Endothelial cell (in vitro differentiated cells): ENCODE results near the gene PNKP. TPM values are rescaled to one million over a fixed set of nuclear protein-coding genes. Genes with fewer than 3 reads are reported as not detected.

Experiments used
- DNase-seq: peaks from one replicate; pipeline ENCODE4 v3.0.0; 2021; ENCODE audit warnings: low spot score
- H3K27ac Mint-ChIP-seq: one replicate; pipeline ENCODE4 v1.8.0; 2021; ENCODE audit warnings: mixed read lengths, inconsistent platforms; ENCODE audit not compliant: unreplicated experiment
- H3K27me3 Mint-ChIP-seq: one replicate; pipeline ENCODE4 v1.8.0; 2021; ENCODE audit warnings: mild to moderate bottlenecking, moderate library complexity, mixed read lengths, inconsistent platforms; ENCODE audit not compliant: unreplicated experiment
- H3K36me3 Mint-ChIP-seq: one replicate; pipeline ENCODE4 v1.8.0; 2021; ENCODE audit warnings: mild to moderate bottlenecking, low read depth, mixed read lengths, inconsistent platforms; ENCODE audit not compliant: unreplicated experiment
- H3K4me1 Mint-ChIP-seq: one replicate; pipeline ENCODE4 v1.8.0; 2021; ENCODE audit warnings: mild to moderate bottlenecking, mixed read lengths, inconsistent platforms; ENCODE audit not compliant: unreplicated experiment
- H3K4me3 Mint-ChIP-seq: one replicate; pipeline ENCODE4 v1.8.0; 2021; ENCODE audit warnings: mild to moderate bottlenecking, mixed read lengths, inconsistent platforms; ENCODE audit not compliant: unreplicated experiment
- H3K9me3 Mint-ChIP-seq: one replicate; pipeline ENCODE4 v1.8.0; 2021; ENCODE audit warnings: mixed read lengths, inconsistent platforms; ENCODE audit not compliant: unreplicated experiment
- CTCF ChIP-seq: fragments of 200-600 bp; sonication (generic); IDR thresholded peaks from one replicate; pipeline ENCODE4 v1.5.0; 2021; ENCODE audit warnings: antibody characterized with exemption; ENCODE audit not compliant: unreplicated experiment
- total RNA-seq: library from RNA; stranded (reverse); fragmentation: NEBNext Ultra II Directional; extraction: Animal tissue kit (Norgen Biotek cat#: 25700); gene quantifications from one replicate; pipeline ENCODE4 v1.2.1, GENCODE V29; 2021; ENCODE audit not compliant: unreplicated experiment

Gene PNKP
- total RNA-seq, 1 donor from 2014 or later, result 96.0 TPM

GRCh38 chr19:49869484-49870308, 2.3 kb upstream of the PNKP start:
- DNase-seq, result peak; percentile 98
- Mint-ChIP-seq H3K27ac (peak overlapping the region; percentile 89), H3K9me3 (no peaks in the 10 kb centered on the region), H3K36me3 (peaks cover 22% of the 10 kb centered on the region), H3K4me3 (peak overlapping the region; percentile 87), H3K27me3 (peaks cover 33% of the 10 kb centered on the region), H3K4me1 (peaks cover 29% of the 10 kb centered on the region)
- no peak for TF ChIP-seq CTCF

- Mint-ChIP-seq H3K27me3 (peaks cover 35% of the 10 kb centered on the region), H3K27ac (no peak overlapping the region), H3K9me3 (no peaks in the 10 kb centered on the region), H3K4me3 (no peak overlapping the region), H3K4me1 (peaks cover 27% of the 10 kb centered on the region), H3K36me3 (peaks cover 28% of the 10 kb centered on the region)
- no peak for DNase-seq
- TF ChIP-seq CTCF, result no peak
These were observed 1.7 kb upstream of the PNKP start for GRCh38 chr19:49869009-49869483.

GRCh38 chr19:49864890-49865289, 2.5 kb downstream of the PNKP start:
- no peak for DNase-seq
- H3K27me3 Mint-ChIP-seq, result peaks cover 31% of the 10 kb centered on the region
- TF ChIP-seq CTCF, result no peak
- H3K4me1 Mint-ChIP-seq, result peaks cover 19% of the 10 kb centered on the region
- no peaks in the 10 kb centered on the region for H3K9me3 Mint-ChIP-seq
- peaks cover 30% of the 10 kb centered on the region for H3K36me3 Mint-ChIP-seq
- H3K27ac Mint-ChIP-seq, result peak overlapping the region; percentile 13
- H3K4me3 Mint-ChIP-seq, result peak overlapping the region; percentile 62

- peaks cover 19% of the 10 kb centered on the region for H3K4me1 Mint-ChIP-seq
- no peak overlapping the region for H3K4me3 Mint-ChIP-seq
- H3K9me3 Mint-ChIP-seq, result no peaks in the 10 kb centered on the region
- no peak for DNase-seq
- no peak overlapping the region for H3K27ac Mint-ChIP-seq
- no peak for TF ChIP-seq CTCF
- H3K36me3 Mint-ChIP-seq, result peaks cover 32% of the 10 kb centered on the region
- H3K27me3 Mint-ChIP-seq, result peaks cover 35% of the 10 kb centered on the region
These were observed 3.4 kb downstream of the PNKP start for GRCh38 chr19:49863935-49864320.

DNA sequence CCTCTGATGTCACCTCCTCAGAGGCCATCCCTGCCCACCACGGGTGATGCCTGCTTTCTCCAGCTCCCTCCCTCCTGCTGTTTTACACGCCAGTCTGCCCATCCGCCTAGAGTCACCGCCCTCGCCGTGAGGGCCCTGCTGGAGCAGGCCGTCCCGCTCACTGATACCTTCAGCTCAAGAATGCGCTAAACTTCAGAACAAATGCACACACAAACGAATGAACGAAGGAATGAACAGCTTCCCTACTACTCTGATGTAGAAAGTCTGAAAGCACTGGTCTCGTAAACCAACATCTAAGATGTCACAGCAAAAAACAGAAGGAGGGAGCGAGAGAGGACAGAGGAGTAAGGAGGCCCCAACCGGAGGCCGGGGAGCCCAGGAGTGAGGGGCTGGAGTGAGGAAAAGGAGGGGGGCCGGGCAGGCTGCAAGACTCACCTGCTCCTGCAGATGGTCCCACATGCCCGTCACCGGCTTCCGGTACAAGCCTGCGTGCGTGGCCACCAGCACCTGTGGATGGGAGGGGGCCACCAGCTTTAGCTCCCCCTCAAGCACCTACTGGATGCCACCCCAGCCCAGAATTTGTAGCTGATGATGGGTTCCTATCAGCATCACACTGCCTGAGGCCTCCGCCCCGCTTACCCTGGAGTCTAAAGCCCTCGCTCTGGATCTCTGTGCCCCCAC, 4.0 kb downstream of the PNKP start:
- Mint-ChIP-seq H3K36me3 (peaks cover 36% of the 10 kb centered on the region), H3K9me3 (no peaks in the 10 kb centered on the region), H3K4me1 (peaks cover 19% of the 10 kb centered on the region), H3K27me3 (peaks cover 36% of the 10 kb centered on the region), H3K27ac (peak overlapping the region; percentile 80), H3K4me3 (peak overlapping the region; percentile 85)
- TF ChIP-seq CTCF, result no peak
- DNase-seq, result no peak
